GM12878 (cell line): ENCODE results near the gene PNMA8B. TPM values are rescaled to one million over a fixed set of nuclear protein-coding genes. Genes with fewer than 3 reads are reported as not detected.

ENCODE experiments used
- ATAC-seq: fragments of 200-7000 bp; cut with Tn5 transposase; 3 replicates; pipeline ENCODE4 v1.9.1; 2020; ENCODE audit warnings: mild to moderate bottlenecking, moderate library complexity
- BruUV-seq: library from RNA; stranded (reverse); fragments of 400-500 nt; replicated peaks from 2 replicates; lab custom pipeline; 2021; lab: Mats Ljungman, UMichigan
- CTCF ChIA-PET: fragments of 300-600 bp; sonication (Branson Sonifier 250); formaldehyde crosslinking; extraction: SDS; loops from one replicate; lab custom pipeline; 2021; ENCODE audit warnings: inconsistent platforms; lab: Yijun Ruan, JAX
- POLR2A ChIA-PET: fragments of 350-600 bp; formaldehyde crosslinking; extraction: SDS; loops from one replicate; lab custom pipeline; 2021; ENCODE audit warnings: inconsistent platforms; lab: Charles Lee
- RAD21 ChIA-PET: fragments of 300-600 bp; sonication (Branson Sonifier 250); formaldehyde crosslinking; loops from one replicate; lab custom pipeline; 2023; ENCODE audit warnings: antibody characterized with exemption; ENCODE audit not compliant: unreplicated experiment; lab: Charles Lee
- SMC1A ChIA-PET: fragments of 300-600 bp; sonication (Branson Sonifier 250); formaldehyde crosslinking; loops from one replicate; lab custom pipeline; 2023; ENCODE audit not compliant: unreplicated experiment, uncharacterized antibody; lab: Charles Lee
- DNase-seq: peaks from one replicate; pipeline ENCODE4 v3.0.0-alpha.2; 2011; ENCODE audit warnings: low read depth, low spot score
- FAIRE-seq: peaks from 3 replicates; lab custom pipeline; 2011; peaks lifted over from hg19 to GRCh38; lab: Jason Lieb, UNC
- H2AFZ ChIP-seq: 2 replicates; pipeline ENCODE4 v1.6.0; 2011; ENCODE audit warnings: low read depth, low read length, control low read depth; ENCODE audit not compliant: control insufficient read depth
- H3K27ac ChIP-seq: 2 replicates; pipeline ENCODE4 v1.5.1; 2011; ENCODE audit warnings: control low read depth; ENCODE audit not compliant: control insufficient read depth, insufficient read depth
- H3K27me3 ChIP-seq, 2 experiments: replicated peaks in 1 of 2; 2 replicates each; pipeline versions ENCODE4 v1.6.0 to v1.6.1; 2011; ENCODE audit warnings: low read length in 1 of 2; ENCODE audit not compliant: control insufficient read depth in 2 of 2, insufficient read depth in 2 of 2
- H3K36me3 ChIP-seq, 2 experiments: 2 replicates each; pipeline ENCODE4 v1.5.1; 2011; ENCODE audit warnings: low read length in 1 of 2; ENCODE audit not compliant: control insufficient read depth in 2 of 2, insufficient read depth in 2 of 2
- H3K4me1 ChIP-seq: 2 replicates; pipeline ENCODE4 v1.6.1; 2011; ENCODE audit warnings: mild to moderate bottlenecking, low read length, moderate library complexity, mixed read lengths; ENCODE audit not compliant: control insufficient read depth, insufficient read depth
- H3K4me2 ChIP-seq: 2 replicates; pipeline ENCODE4 v1.6.0; 2011; ENCODE audit warnings: control low read depth; ENCODE audit not compliant: control insufficient read depth, insufficient read depth
- H3K4me3 ChIP-seq: fragments of 200-600 bp; sonication (generic); 2 replicates; pipeline ENCODE4 v1.5.1; 2016
- H3K79me2 ChIP-seq: 2 replicates; pipeline ENCODE4 v1.6.0; 2011; ENCODE audit warnings: low read length; ENCODE audit not compliant: control insufficient read depth, insufficient read depth
- H3K9ac ChIP-seq: 2 replicates; pipeline ENCODE4 v1.8.0; 2011; ENCODE audit warnings: low read length, control low read depth, mixed read lengths; ENCODE audit not compliant: control insufficient read depth, insufficient read depth
- H3K9me3 ChIP-seq: replicated peaks from 3 replicates; pipeline ENCODE4 v1.5.1; 2011; ENCODE audit warnings: mild to moderate bottlenecking, low read length; ENCODE audit not compliant: control insufficient read depth, insufficient read depth
- H4K20me1 ChIP-seq: 2 replicates; pipeline ENCODE4 v1.6.0; 2011; ENCODE audit not compliant: control insufficient read depth, insufficient read depth
- BACH1 ChIP-seq: fragments of 450-650 bp; IDR thresholded peaks from 2 replicates; pipeline ENCODE4 v1.6.1; 2017; ENCODE audit warnings: mild to moderate bottlenecking, borderline replicate concordance
- CBFB ChIP-seq: IDR thresholded peaks from 2 replicates; pipeline ENCODE4 v1.6.1; 2016; ENCODE audit warnings: antibody characterized with exemption, low read depth
- CBX3 ChIP-seq: fragments of 200-600 bp; sonication (generic); IDR thresholded peaks from 2 replicates; pipeline ENCODE4 v1.6.1; 2016; ENCODE audit warnings: low read depth, borderline replicate concordance
- EP300 ChIP-seq, 2 experiments: fragments of 150-350 bp in 1 of 2; IDR thresholded peaks; 2 replicates each; pipeline ENCODE4 v1.6.1; 2011 to 2012; ENCODE audit warnings: low read depth in 2 of 2, low read length in 2 of 2, borderline replicate concordance in 1 of 2, improper control_type of control experiment in 1 of 2, inconsistent platforms in 1 of 2; ENCODE audit not compliant: control insufficient read depth in 1 of 2
- HDAC6 ChIP-seq: fragments of 200-600 bp; sonication (generic); IDR thresholded peaks from one replicate; pipeline ENCODE4 v1.8.0; 2017; ENCODE audit warnings: antibody characterized with exemption; ENCODE audit not compliant: unreplicated experiment
- KDM1A ChIP-seq: fragments of 200-600 bp; sonication (generic); IDR thresholded peaks from 2 replicates; pipeline ENCODE4 v1.6.1; 2016; ENCODE audit warnings: borderline replicate concordance
- MYC ChIP-seq: IDR thresholded peaks from 2 replicates; pipeline ENCODE4 v1.6.1; 2011; ENCODE audit warnings: mild to moderate bottlenecking, low read length, moderate library complexity, inconsistent platforms; ENCODE audit not compliant: insufficient read depth, insufficient replicate concordance, insufficient read length, severe bottlenecking
- PAX5 ChIP-seq: IDR thresholded peaks from 2 replicates; pipeline ENCODE4 v1.6.1; 2011; ENCODE audit warnings: low read depth, low read length, borderline replicate concordance
- SPI1 ChIP-seq: IDR thresholded peaks from 2 replicates; pipeline ENCODE4 v1.6.1; 2011; ENCODE audit warnings: low read depth, mild to moderate bottlenecking, low read length, moderate library complexity, borderline replicate concordance; ENCODE audit not compliant: insufficient read depth
- TCF12 ChIP-seq: IDR thresholded peaks from 2 replicates; pipeline ENCODE4 v1.6.1; 2011; ENCODE audit warnings: low read depth, mild to moderate bottlenecking, low read length
- USF1 ChIP-seq: IDR thresholded peaks from 2 replicates; pipeline ENCODE4 v1.6.1; 2011; ENCODE audit warnings: borderline replicate concordance, low read depth, mild to moderate bottlenecking, moderate library complexity, mixed read lengths, low read length; ENCODE audit not compliant: insufficient read depth; ENCODE audit errors: extremely low read length
- WGBS: methylation state at CpG from one replicate; pipeline ENCODE4 v1.1.6; 2016; ENCODE audit warnings: low lambda C conversion rate; ENCODE audit not compliant: insufficient replicate concordance, insufficient coverage; ENCODE audit errors: missing lambda C conversion rate; 5-methylcytosine and 5-hydroxymethylcytosine counted together
- in situ Hi-C: fragments of 300-500 bp; cut with MboI; formaldehyde crosslinking; loops from 9 replicates; pipeline ENCODE4 v1.14.3; 2018; ENCODE audit warnings: mixed read lengths
- intact Hi-C: fragments of 100-400 bp; cut with micrococcal nuclease; formaldehyde crosslinking; loops from one replicate; pipeline ENCODE4 v1.14.2; 2022; ENCODE audit not compliant: unreplicated experiment
- polyA plus RNA-seq, 11 experiments: library from polyadenylated mRNA; depleted of rRNA in 4 of 11; unstranded in 6 of 11; stranded (reverse) in 5 of 11; fragments of >200 nt; fragmentation: Nextera tagmentation in 4 of 11; fragmentation: Illumina TruSeq in 1 of 11; extraction: Ambion mirVana in 4 of 11; extraction: Trizol in 1 of 11; gene quantifications; 1 replicate in 1 of 11; 2 replicates in 10 of 11; pipeline versions ENCODE4 v1.2.1 to v1.2.3, GENCODE V29; 2011 to 2016; ENCODE audit warnings: inconsistent platforms in 2 of 11, missing spikeins in 2 of 11, low read depth in 1 of 11
- total RNA-seq, 4 experiments: library from RNA; depleted of rRNA in 3 of 4; stranded (reverse); fragments of >200 nt in 3 of 4; fragmentation: Illumina TruSeq in 1 of 4; extraction: Trizol in 1 of 4; gene quantifications; 2 replicates each; pipeline versions ENCODE4 v1.2.1 to v1.2.3, GENCODE V29; 2013 to 2021
- TF ChIP-seq, protein P1 (sequence below): fragments of 450-650 bp; IDR thresholded peaks from 2 replicates; pipeline ENCODE4 v1.6.1; 2017; ENCODE audit warnings: antibody characterized with exemption, mild to moderate bottlenecking, moderate library complexity
- TF ChIP-seq, protein P2 (sequence below): fragments of 450-650 bp; IDR thresholded peaks from 2 replicates; pipeline ENCODE4 v1.6.1; 2016; ENCODE audit warnings: mild to moderate bottlenecking

Gene PNMA8B
- total and polyA plus RNA-seq, 10 of the 15 experiments (the other 5 are each of a cell fraction or from before 2014, with no cell fraction given) = 0.01 TPM; not detected in 9

GRCh38 chr19:46499692-46500091 is 4.0 kb upstream of the PNMA8B start:
- no peaks in the 10 kb centered on the region for H3K79me2 ChIP-seq
- H2AFZ ChIP-seq = no peak overlapping the region
- H3K27me3 ChIP-seq = peaks cover 4 to 6% of the 10 kb centered on the region in 2 experiments
- ChIA-PET CTCF (no interaction called here), SMC1A (no interaction called here), RAD21 (no interaction called here), POLR2A (no interaction called here)
- FAIRE-seq = no peak
- no peak for DNase-seq
- no peak for ATAC-seq
- peaks cover under 1% of the 10 kb centered on the region; the same call in 2 of the 3 replicates for H3K9me3 ChIP-seq
- in situ Hi-C loops (no loop called here), intact Hi-C loops (no loop called here)
- H3K36me3 ChIP-seq = no peaks in the 10 kb centered on the region
- TF ChIP-seq SPI1 (peak; percentile 35; the same call in 1 of the 2 replicates), TCF12 (no peak)
- H3K9ac ChIP-seq = no peak overlapping the region
- H3K4me1 ChIP-seq = no peaks in the 10 kb centered on the region
- no peaks in the 10 kb centered on the region for H4K20me1 ChIP-seq
- H3K4me3 ChIP-seq = no peak overlapping the region
- no peak overlapping the region for H3K27ac ChIP-seq
- WGBS = 3% methylated on average over 4 of the region's 4 CpGs
- H3K4me2 ChIP-seq = no peak overlapping the region
- BruUV-seq = no TSS peak

GRCh38 chr19:46497773-46498172 is 2.1 kb upstream of the PNMA8B start:
- ChIA-PET SMC1A (no interaction called here), CTCF (no interaction called here), POLR2A (no interaction called here), RAD21 (no interaction called here)
- Histone ChIP-seq H3K27me3 (peaks cover 13% of the 10 kb centered on the region in 2 experiments), H2AFZ (no peak overlapping the region), H4K20me1 (no peaks in the 10 kb centered on the region), H3K27ac (no peak overlapping the region), H3K9ac (no peak overlapping the region), H3K36me3 (no peaks in the 10 kb centered on the region), H3K4me2 (no peak overlapping the region), H3K4me1 (no peaks in the 10 kb centered on the region), H3K4me3 (no peak overlapping the region), H3K79me2 (no peaks in the 10 kb centered on the region), H3K9me3 (no peaks in the 10 kb centered on the region)
- intact Hi-C loops = no loop called here
- FAIRE-seq = no peak
- WGBS = 47% methylated on average over 8 of the region's 8 CpGs
- no peak for DNase-seq
- in situ Hi-C loops = no loop called here
- ATAC-seq = no peak
- no TSS peak for BruUV-seq
- TF ChIP-seq, protein P1, sequence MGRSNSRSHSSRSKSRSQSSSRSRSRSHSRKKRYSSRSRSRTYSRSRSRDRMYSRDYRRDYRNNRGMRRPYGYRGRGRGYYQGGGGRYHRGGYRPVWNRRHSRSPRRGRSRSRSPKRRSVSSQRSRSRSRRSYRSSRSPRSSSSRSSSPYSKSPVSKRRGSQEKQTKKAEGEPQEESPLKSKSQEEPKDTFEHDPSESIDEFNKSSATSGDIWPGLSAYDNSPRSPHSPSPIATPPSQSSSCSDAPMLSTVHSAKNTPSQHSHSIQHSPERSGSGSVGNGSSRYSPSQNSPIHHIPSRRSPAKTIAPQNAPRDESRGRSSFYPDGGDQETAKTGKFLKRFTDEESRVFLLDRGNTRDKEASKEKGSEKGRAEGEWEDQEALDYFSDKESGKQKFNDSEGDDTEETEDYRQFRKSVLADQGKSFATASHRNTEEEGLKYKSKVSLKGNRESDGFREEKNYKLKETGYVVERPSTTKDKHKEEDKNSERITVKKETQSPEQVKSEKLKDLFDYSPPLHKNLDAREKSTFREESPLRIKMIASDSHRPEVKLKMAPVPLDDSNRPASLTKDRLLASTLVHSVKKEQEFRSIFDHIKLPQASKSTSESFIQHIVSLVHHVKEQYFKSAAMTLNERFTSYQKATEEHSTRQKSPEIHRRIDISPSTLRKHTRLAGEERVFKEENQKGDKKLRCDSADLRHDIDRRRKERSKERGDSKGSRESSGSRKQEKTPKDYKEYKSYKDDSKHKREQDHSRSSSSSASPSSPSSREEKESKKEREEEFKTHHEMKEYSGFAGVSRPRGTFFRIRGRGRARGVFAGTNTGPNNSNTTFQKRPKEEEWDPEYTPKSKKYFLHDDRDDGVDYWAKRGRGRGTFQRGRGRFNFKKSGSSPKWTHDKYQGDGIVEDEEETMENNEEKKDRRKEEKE = no peak
- TF ChIP-seq, protein P2, sequence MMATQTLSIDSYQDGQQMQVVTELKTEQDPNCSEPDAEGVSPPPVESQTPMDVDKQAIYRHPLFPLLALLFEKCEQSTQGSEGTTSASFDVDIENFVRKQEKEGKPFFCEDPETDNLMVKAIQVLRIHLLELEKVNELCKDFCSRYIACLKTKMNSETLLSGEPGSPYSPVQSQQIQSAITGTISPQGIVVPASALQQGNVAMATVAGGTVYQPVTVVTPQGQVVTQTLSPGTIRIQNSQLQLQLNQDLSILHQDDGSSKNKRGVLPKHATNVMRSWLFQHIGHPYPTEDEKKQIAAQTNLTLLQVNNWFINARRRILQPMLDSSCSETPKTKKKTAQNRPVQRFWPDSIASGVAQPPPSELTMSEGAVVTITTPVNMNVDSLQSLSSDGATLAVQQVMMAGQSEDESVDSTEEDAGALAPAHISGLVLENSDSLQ = no peak
- TF ChIP-seq CBX3 (no peak), USF1 (no peak), BACH1 (no peak), PAX5 (no peak), MYC (no peak), CBFB (no peak), KDM1A (no peak), HDAC6 (no peak), EP300 (IDR thresholded peaks at IDR 0.05; ENCODE audit: borderline replicate concordance in 1 of 2, control insufficient read depth in 1 of 2, low read depth in 2 of 2, low read length in 2 of 2) (no peak)
